Thoracic aorta (tissue), 2 donors: ENCODE data around the gene RPP38. TPM values are rescaled to one million over a fixed set of nuclear protein-coding genes. Genes with fewer than 3 reads are reported as not detected.

Experiments
- ATAC-seq: fragments of 150-250 bp; one replicate; pipeline ENCODE4 v1.8.0; 2017; ENCODE audit warnings: low read depth; ENCODE audit not compliant: insufficient number of reproducible peaks, low FRiP score
- DNase-seq: peaks from one replicate; pipeline ENCODE4 v3.0.0-alpha.2; 2020; ENCODE audit warnings: low spot score
- H3K27ac ChIP-seq, 2 donors: fragments of 200-600 bp; sonication (generic); 1 replicate in 1 of 2; 2 replicates in 1 of 2; pipeline ENCODE4 v1.5.1; 2016; ENCODE audit warnings: mild to moderate bottlenecking in 2 of 2, moderate library complexity in 2 of 2
- H3K27me3 ChIP-seq: fragments of 200-600 bp; sonication (generic); replicated peaks from 2 replicates; pipeline ENCODE4 v1.6.0; 2016; ENCODE audit warnings: mild to moderate bottlenecking; ENCODE audit not compliant: insufficient read depth
- H3K36me3 ChIP-seq: fragments of 200-600 bp; sonication (generic); one replicate; pipeline ENCODE4 v1.5.1; 2016
- H3K4me1 ChIP-seq, 2 donors: fragments of 200-600 bp; sonication (generic); 1 replicate in 1 of 2; 2 replicates in 1 of 2; pipeline versions ENCODE4 v1.5.1 to v1.6.0; 2016; ENCODE audit warnings: low read depth in 2 of 2, mild to moderate bottlenecking in 1 of 2; ENCODE audit not compliant: control insufficient read depth in 1 of 2
- H3K4me3 ChIP-seq: fragments of 200-600 bp; sonication (generic); 2 replicates; pipeline ENCODE4 v1.5.1; 2016; ENCODE audit warnings: mild to moderate bottlenecking
- H3K9me3 ChIP-seq: fragments of 200-600 bp; sonication (generic); 2 replicates; pipeline ENCODE4 v1.5.1; 2016
- total RNA-seq, 2 donors: library from RNA; depleted of rRNA; stranded (reverse); fragments of >200 nt; gene quantifications; one replicate each; pipeline versions ENCODE4 v1.1.0 to v1.2.3, GENCODE V29; 2016
- TF ChIP-seq, protein P1 (sequence below): fragments of 200-600 bp; sonication (generic); IDR thresholded peaks from one replicate; pipeline ENCODE4 v1.5.1; 2019; ENCODE audit warnings: antibody characterized with exemption

RPP38 gene
- total RNA-seq, 2 donors from 2014 or later, result 7.3 to 13.1 TPM

DNA sequence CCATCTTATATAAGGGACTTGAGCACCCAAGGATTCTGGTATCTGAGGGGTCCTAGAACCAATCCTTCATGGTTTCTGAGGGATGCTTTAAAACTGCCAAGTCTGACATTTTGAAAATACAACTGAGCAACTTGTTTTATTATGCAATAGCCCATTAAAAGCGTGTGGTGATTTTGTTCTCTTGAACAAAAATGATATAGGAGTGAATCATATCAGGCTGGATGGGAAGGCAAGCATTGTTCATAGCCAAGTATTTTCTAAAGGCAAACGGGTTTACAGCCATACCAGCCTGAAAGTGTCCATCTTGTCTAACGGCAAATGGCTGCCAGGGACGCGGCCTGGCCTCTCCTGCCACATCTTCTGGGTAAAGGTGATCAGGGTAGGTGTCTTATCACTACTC, 23.4 kb downstream of the RPP38 start:
- H3K36me3 ChIP-seq, result peaks cover 17% of the 10 kb centered on the region
- no peak for DNase-seq
- H3K27me3 ChIP-seq, result no peaks in the 10 kb centered on the region
- no peak for ATAC-seq
- H3K27ac ChIP-seq, result no peak overlapping the region
- TF ChIP-seq, protein P1, sequence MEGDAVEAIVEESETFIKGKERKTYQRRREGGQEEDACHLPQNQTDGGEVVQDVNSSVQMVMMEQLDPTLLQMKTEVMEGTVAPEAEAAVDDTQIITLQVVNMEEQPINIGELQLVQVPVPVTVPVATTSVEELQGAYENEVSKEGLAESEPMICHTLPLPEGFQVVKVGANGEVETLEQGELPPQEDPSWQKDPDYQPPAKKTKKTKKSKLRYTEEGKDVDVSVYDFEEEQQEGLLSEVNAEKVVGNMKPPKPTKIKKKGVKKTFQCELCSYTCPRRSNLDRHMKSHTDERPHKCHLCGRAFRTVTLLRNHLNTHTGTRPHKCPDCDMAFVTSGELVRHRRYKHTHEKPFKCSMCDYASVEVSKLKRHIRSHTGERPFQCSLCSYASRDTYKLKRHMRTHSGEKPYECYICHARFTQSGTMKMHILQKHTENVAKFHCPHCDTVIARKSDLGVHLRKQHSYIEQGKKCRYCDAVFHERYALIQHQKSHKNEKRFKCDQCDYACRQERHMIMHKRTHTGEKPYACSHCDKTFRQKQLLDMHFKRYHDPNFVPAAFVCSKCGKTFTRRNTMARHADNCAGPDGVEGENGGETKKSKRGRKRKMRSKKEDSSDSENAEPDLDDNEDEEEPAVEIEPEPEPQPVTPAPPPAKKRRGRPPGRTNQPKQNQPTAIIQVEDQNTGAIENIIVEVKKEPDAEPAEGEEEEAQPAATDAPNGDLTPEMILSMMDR, result no peak
- H3K4me1 ChIP-seq, result no peaks in the 10 kb centered on the region
- H3K4me3 ChIP-seq, result no peak overlapping the region
- H3K9me3 ChIP-seq, result no peaks in the 10 kb centered on the region

DNA sequence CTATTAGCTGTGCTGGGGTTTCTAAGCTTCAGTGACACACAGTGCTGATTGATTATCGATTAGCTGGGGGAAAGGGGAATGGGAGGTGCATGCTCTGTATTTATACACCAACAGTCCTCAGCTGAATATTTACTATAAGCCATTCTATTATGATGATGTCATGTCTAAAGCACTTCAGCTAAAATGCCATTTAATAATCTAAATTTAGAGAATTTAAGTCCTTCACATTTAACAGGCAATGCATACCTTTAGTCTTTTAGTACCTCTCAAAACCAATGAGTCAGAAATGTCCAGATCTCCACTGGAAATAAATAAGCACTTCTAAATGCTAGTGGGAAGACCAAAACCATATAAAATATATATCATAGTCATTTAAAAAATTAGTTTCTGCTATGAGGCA, 24.6 kb downstream of the RPP38 start:
- no peaks in the 10 kb centered on the region for H3K27me3 ChIP-seq
- no peaks in the 10 kb centered on the region for H3K9me3 ChIP-seq
- no peak for ATAC-seq
- DNase-seq, result no peak
- H3K4me1 ChIP-seq, result no peaks in the 10 kb centered on the region
- H3K4me3 ChIP-seq, result no peak overlapping the region
- TF ChIP-seq, protein P1, result no peak
- no peak overlapping the region for H3K27ac ChIP-seq
- H3K36me3 ChIP-seq, result peaks cover 17% of the 10 kb centered on the region

DNA sequence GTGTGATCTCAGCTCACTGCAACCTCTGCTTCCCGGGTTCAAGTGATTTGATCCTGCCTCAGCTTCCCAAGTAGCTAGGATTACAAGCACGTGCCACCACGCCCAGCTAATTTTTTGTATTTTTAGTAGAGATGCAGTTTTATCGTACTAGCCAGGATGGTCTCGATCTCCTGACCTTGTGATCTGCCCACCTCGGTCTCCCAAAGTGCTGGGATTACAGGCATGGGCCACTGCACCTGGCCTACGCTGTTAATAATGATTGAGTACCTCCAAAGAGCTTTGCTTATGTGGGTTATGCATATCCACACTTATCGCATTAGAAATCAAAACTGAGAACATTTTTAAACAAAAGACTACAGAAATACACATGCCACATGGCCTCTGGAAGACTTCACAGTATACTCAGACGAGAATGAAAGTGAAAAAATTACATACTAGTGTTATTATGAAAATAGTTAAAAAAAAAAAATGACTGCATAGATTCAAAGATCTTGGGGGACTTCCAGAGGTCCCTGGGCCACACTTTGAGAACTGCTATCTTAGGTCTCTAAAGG, 25.4 kb downstream of the RPP38 start:
- no peak for DNase-seq

GRCh38 chr10:15123749-15124184, 26.6 kb downstream of the RPP38 start:
- no peak for ATAC-seq
- Histone ChIP-seq H3K36me3 (peaks cover 10% of the 10 kb centered on the region), H3K9me3 (no peaks in the 10 kb centered on the region)

More for the DNA sequence above, 25.4 kb downstream of the RPP38 start:
- Histone ChIP-seq H3K27me3 (no peaks in the 10 kb centered on the region), H3K9me3 (no peaks in the 10 kb centered on the region), H3K4me3 (no peak overlapping the region), H3K36me3 (peaks cover 13% of the 10 kb centered on the region), H3K27ac (no peak overlapping the region), H3K4me1 (no peaks in the 10 kb centered on the region)
- TF ChIP-seq, protein P1, result no peak
- no peak for ATAC-seq

DNA sequence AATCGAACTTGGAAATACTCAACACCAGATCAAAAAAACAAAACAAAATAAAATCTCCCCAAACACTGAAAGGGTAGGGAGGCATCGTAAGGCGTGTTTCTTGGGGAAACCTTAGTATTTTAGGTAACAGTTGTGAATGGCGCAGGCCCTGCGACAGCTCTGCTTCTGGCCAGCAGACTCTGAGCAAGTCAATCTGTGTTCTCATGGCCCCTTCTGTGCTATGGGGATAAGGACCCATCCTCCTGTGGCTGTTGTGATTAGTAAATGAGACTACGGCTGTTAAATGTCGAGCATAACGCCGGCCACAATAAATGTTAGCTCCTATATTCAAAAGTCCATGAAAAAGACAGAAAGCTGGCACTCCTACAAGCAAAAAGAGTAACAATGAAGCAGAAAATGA, 27.0 kb downstream of the RPP38 start:
- DNase-seq (no peak), ATAC-seq (no peak)
- no peak overlapping the region for H3K27ac ChIP-seq
- H3K27me3 ChIP-seq, result no peaks in the 10 kb centered on the region
- peaks cover 9% of the 10 kb centered on the region for H3K36me3 ChIP-seq
- no peaks in the 10 kb centered on the region for H3K9me3 ChIP-seq
- no peaks in the 10 kb centered on the region for H3K4me1 ChIP-seq
- no peak overlapping the region for H3K4me3 ChIP-seq
- TF ChIP-seq, protein P1, result no peak

More at GRCh38 chr10:15123749-15124184, 26.6 kb downstream of the RPP38 start:
- H3K4me1 ChIP-seq, result no peaks in the 10 kb centered on the region
- no peak overlapping the region for H3K27ac ChIP-seq
- H3K4me3 ChIP-seq, result no peak overlapping the region
- TF ChIP-seq, protein P1, result no peak
- DNase-seq, result no peak
- no peaks in the 10 kb centered on the region for H3K27me3 ChIP-seq
